GM23338 (cell line): ENCODE results near the gene FBP1. TPM values are rescaled to one million over a fixed set of nuclear protein-coding genes. Genes with fewer than 3 reads are reported as not detected.

Experiments used
- polyA plus RNA-seq: library from polyadenylated mRNA; unstranded; fragments of >200 nt; fragmentation: Nextera tagmentation; extraction: Ambion mirVana; gene quantifications from 2 replicates; pipeline ENCODE4 v1.2.1, GENCODE V29; 2016
- total RNA-seq: library from RNA; depleted of rRNA; stranded (reverse); fragments of >200 nt; shearing (Covaris generic); gene quantifications from 2 replicates; pipeline ENCODE4 v1.2.3, GENCODE V29; 2014; rRNA removed

FBP1 gene
- total and polyA plus RNA-seq, 2 experiments from 2014 or later: 3.0 to 3.3 TPM

Other genes starting within 250 kb of the FBP1 start
- 3.3 and 5.5 TPM in 2 replicates for gene PCAT7, start 84.4 kb downstream of the FBP1 start, total RNA-seq
- gene PCAT7, start 84.4 kb downstream of the FBP1 start, polyA plus RNA-seq: 4.0 TPM in 2 replicates
- not detected in 2 replicates for gene FBP2, start 45.7 kb downstream of the FBP1 start, total RNA-seq
- 0.17 TPM in 1 of 2 replicates, not detected in the other for gene FBP2, start 45.7 kb downstream of the FBP1 start, polyA plus RNA-seq
- 16.5 and 17.2 TPM in 2 replicates for gene AOPEP, start 87.2 kb upstream of the FBP1 start, total RNA-seq
- gene AOPEP, start 87.2 kb upstream of the FBP1 start, polyA plus RNA-seq: 7.0 and 7.5 TPM in 2 replicates